Breast epithelium (tissue), 4 donors: ENCODE data around the gene EMC6. TPM values are rescaled to one million over a fixed set of nuclear protein-coding genes. Genes with fewer than 3 reads are reported as not detected.
"Not testable (repeated sequence)": the region's sequence is repeated elsewhere in the genome, so short reads cannot be mapped to it uniquely, and the experiment has no call there.

Experiments
- DNase-seq, 2 donors: peaks; one replicate each; pipeline ENCODE4 v3.0.0-alpha.2; 2019; ENCODE audit warnings: low spot score in 2 of 2
- H3K27ac ChIP-seq, 2 donors: fragments of 200-600 bp; sonication (generic) in 1 of 2; one replicate each; pipeline ENCODE4 v1.5.1; 2016 to 2019; ENCODE audit warnings: mild to moderate bottlenecking in 1 of 2
- H3K27me3 ChIP-seq, 2 donors: fragments of 200-600 bp; sonication (generic) in 1 of 2; one replicate each; pipeline versions ENCODE4 v1.5.1 to v1.6.0; 2017 to 2019; ENCODE audit warnings: control low read depth in 1 of 2, mild to moderate bottlenecking in 1 of 2
- H3K36me3 ChIP-seq: fragments of 200-600 bp; one replicate; pipeline ENCODE4 v1.5.1; 2019
- H3K4me1 ChIP-seq, 2 donors: fragments of 200-600 bp; sonication (generic); one replicate each; pipeline ENCODE4 v1.5.1; 2016 to 2019; ENCODE audit warnings: control low read depth in 1 of 2
- H3K4me3 ChIP-seq, 3 donors: fragments of 200-600 bp; sonication (generic); 1 replicate in 2 of 3; 2 replicates in 1 of 3; pipeline ENCODE4 v1.5.1; 2016 to 2019; ENCODE audit warnings: mild to moderate bottlenecking in 3 of 3, moderate library complexity in 2 of 3
- H3K9me3 ChIP-seq, 2 donors: fragments of 200-600 bp; sonication (generic) in 1 of 2; one replicate each; pipeline ENCODE4 v1.5.1; 2016 to 2019; ENCODE audit warnings: control low read depth in 1 of 2
- CTCF ChIP-seq, 3 donors: fragments of 450-650 bp; IDR thresholded peaks; one replicate each; pipeline ENCODE4 v1.5.1; 2016 to 2017; ENCODE audit warnings: antibody characterized with exemption in 3 of 3, mild to moderate bottlenecking in 3 of 3, moderate library complexity in 3 of 3
- POLR2A ChIP-seq: fragments of 450-650 bp; IDR thresholded peaks from one replicate; pipeline ENCODE4 v1.6.1; 2016; ENCODE audit warnings: antibody characterized with exemption, mild to moderate bottlenecking, moderate library complexity
- POLR2AphosphoS5 ChIP-seq, 3 donors: sonication (generic); formaldehyde crosslinking; IDR thresholded peaks; one replicate each; pipeline ENCODE4 v1.6.1; 2017; ENCODE audit warnings: antibody characterized with exemption in 3 of 3
- intact Hi-C: fragments of 100-400 bp; cut with DNase I; formaldehyde crosslinking; loops from one replicate; pipeline ENCODE4 v1.15.1; 2023; ENCODE audit warnings: low total_unique reads
- total RNA-seq, 3 donors: library from RNA; depleted of rRNA; stranded (reverse); fragments of >200 nt; gene quantifications; one replicate each; pipeline ENCODE4 v1.1.0, GENCODE V29; 2016

Gene EMC6
- total RNA-seq, 3 donors from 2014 or later, result 12.5 to 19.0 (median 15.1) TPM

DNA sequence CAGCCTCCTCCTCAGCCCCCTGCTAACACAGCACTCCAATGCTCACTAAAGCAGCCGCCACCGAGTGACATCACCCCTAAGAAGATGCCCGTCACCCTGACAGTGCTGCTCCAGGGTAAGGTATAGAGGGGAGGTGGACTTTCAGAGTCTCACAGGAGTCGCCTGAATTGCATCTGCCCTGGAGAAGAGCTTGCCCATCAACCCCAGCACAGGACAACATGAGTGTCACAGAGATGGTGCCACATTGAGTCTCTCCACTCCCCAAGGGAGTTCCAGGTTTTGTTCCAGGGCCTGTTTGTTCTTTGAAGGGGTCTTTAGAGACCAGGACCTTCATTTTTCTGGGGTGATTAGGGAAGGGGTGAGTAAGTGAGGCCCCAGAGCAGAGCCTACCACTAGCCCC, 29.5 kb downstream of the EMC6 start:
- Histone ChIP-seq H3K4me3 (no peak overlapping the region), H3K27me3 (peaks cover 8 to 41% of the 10 kb centered on the region in 2 donors), H3K9me3 (peaks cover 0 to 10% of the 10 kb centered on the region in 2 donors), H3K36me3 (no peaks in the 10 kb centered on the region), H3K4me1 (peaks cover 0 to 4% of the 10 kb centered on the region in 2 donors), H3K27ac (no peak overlapping the region)
- no peak for DNase-seq
- intact Hi-C loops, result no loop called here
- TF ChIP-seq CTCF (IDR thresholded peaks at IDR 0.05) (no peak), POLR2AphosphoS5 (IDR thresholded peaks at IDR 0.05) (no peak), POLR2A (no peak)

- DNase-seq, result no peak
- Histone ChIP-seq H3K4me3 (no peak overlapping the region), H3K36me3 (no peaks in the 10 kb centered on the region), H3K27me3 (peaks cover 5 to 26% of the 10 kb centered on the region in 2 donors), H3K9me3 (peaks cover 0 to 10% of the 10 kb centered on the region in 2 donors), H3K4me1 (peaks cover 0 to 4% of the 10 kb centered on the region in 2 donors), H3K27ac (no peak overlapping the region)
- intact Hi-C loops, result no loop called here
- no peak for TF ChIP-seq POLR2A
- TF ChIP-seq POLR2AphosphoS5 (IDR thresholded peaks at IDR 0.05), result no peak
- TF ChIP-seq CTCF (IDR thresholded peaks at IDR 0.05), result no peak
These were observed 31.3 kb downstream of the EMC6 start for GRCh38 chr17:3699951-3700350.

GRCh38 chr17:3702041-3702539, 33.5 kb downstream of the EMC6 start:
- H3K4me1 ChIP-seq, DNase-seq, H3K36me3 ChIP-seq, intact Hi-C loops, H3K27me3 ChIP-seq, H3K27ac ChIP-seq, H3K9me3 ChIP-seq, H3K4me3 ChIP-seq: not testable (repeated sequence)

- Histone ChIP-seq H3K9me3 (no peaks in the 10 kb centered on the region), H3K4me3 (no peak overlapping the region), H3K27me3 (no peaks in the 10 kb centered on the region), H3K36me3 (no peaks in the 10 kb centered on the region), H3K27ac (no peak overlapping the region), H3K4me1 (no peaks in the 10 kb centered on the region)
- intact Hi-C loops, result no loop called here
- TF ChIP-seq POLR2A (no peak), CTCF (IDR thresholded peaks at IDR 0.05) (no peak), POLR2AphosphoS5 (IDR thresholded peaks at IDR 0.05) (no peak)
- no peak for DNase-seq
These were observed 36.5 kb downstream of the EMC6 start for GRCh38 chr17:3704931-3705717.

GRCh38 chr17:3705718-3705984, 37.0 kb downstream of the EMC6 start:
- H3K4me1 ChIP-seq, H3K27me3 ChIP-seq, H3K36me3 ChIP-seq, H3K27ac ChIP-seq, H3K4me3 ChIP-seq, H3K9me3 ChIP-seq, intact Hi-C loops, DNase-seq: not testable (repeated sequence)

DNA sequence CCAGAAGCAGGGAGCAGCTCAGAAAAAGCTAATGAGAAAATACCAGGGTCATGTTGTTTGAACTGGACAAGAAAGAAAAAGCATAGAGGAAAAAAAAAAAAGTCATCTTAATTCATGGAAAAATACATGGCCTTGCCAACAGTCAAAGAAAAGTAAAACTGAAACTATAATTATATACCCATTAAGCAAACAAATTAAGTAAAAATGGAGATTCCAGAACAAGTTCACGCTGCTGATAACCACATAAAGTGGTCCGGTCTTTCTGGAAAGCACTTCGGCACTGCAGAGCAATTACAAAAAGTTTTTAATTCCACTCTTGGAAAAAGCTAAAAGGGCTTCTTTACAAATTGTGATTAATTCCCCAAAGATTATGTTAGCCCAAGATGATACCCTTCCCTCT, 39.8 kb downstream of the EMC6 start:
- no peaks in the 10 kb centered on the region for H3K36me3 ChIP-seq
- DNase-seq, result no peak
- H3K27me3 ChIP-seq, result no peaks in the 10 kb centered on the region
- H3K27ac ChIP-seq, result no peak overlapping the region
- no peak overlapping the region for H3K4me3 ChIP-seq
- no peaks in the 10 kb centered on the region for H3K9me3 ChIP-seq
- no peaks in the 10 kb centered on the region for H3K4me1 ChIP-seq
- TF ChIP-seq POLR2AphosphoS5 (IDR thresholded peaks at IDR 0.05) (no peak), POLR2A (no peak), CTCF (IDR thresholded peaks at IDR 0.05) (no peak)
- intact Hi-C loops, result no loop called here
